Fibroblast of peridontal ligament (primary cell): ENCODE results near the gene NSUN6.

Source experiments
- DNase-seq: peaks from one replicate; pipeline ENCODE4 v3.0.0-alpha.2; 2010; ENCODE audit errors: extremely low read depth

Gene NSUN6

GRCh38 chr10:18561861-18562551, 89.4 kb downstream of the NSUN6 start:
- no peak for DNase-seq

GRCh38 chr10:18557960-18558359, 93.4 kb downstream of the NSUN6 start:
- DNase-seq: no peak

GRCh38 chr10:18556522-18557147, 94.8 kb downstream of the NSUN6 start:
- no peak for DNase-seq

- DNase-seq: no peak
These were observed 96.9 kb downstream of the NSUN6 start for GRCh38 chr10:18554479-18554878.

- DNase-seq: no peak
These were observed 99.9 kb downstream of the NSUN6 start for GRCh38 chr10:18551473-18551872.

GRCh38 chr10:18549105-18549504, 102.3 kb downstream of the NSUN6 start:
- DNase-seq: no peak

- peak; percentile 47 for DNase-seq
These were observed 105.6 kb downstream of the NSUN6 start for GRCh38 chr10:18545621-18546305.

- DNase-seq: peak; percentile 31
These were observed 108.6 kb downstream of the NSUN6 start for GRCh38 chr10:18542832-18543231.

- no peak for DNase-seq
These were observed 111.2 kb downstream of the NSUN6 start for GRCh38 chr10:18540195-18540594.

GRCh38 chr10:18539335-18539734, 112.1 kb downstream of the NSUN6 start:
- DNase-seq: no peak

- DNase-seq: no peak
These were observed 117.5 kb downstream of the NSUN6 start for GRCh38 chr10:18533896-18534295.

- DNase-seq: no peak
These were observed 118.4 kb downstream of the NSUN6 start for GRCh38 chr10:18532881-18533535.

- peak; percentile 12 for DNase-seq
These were observed 123.1 kb downstream of the NSUN6 start for GRCh38 chr10:18528292-18528691.

- no peak for DNase-seq
These were observed 123.7 kb downstream of the NSUN6 start for GRCh38 chr10:18527687-18528086.

- DNase-seq: no peak
These were observed 127.5 kb downstream of the NSUN6 start for GRCh38 chr10:18523858-18524257.

GRCh38 chr10:18523025-18523424, 128.4 kb downstream of the NSUN6 start:
- peak; percentile 21 for DNase-seq

GRCh38 chr10:18516851-18517250, 134.5 kb downstream of the NSUN6 start:
- no peak for DNase-seq

GRCh38 chr10:18514537-18514936, 136.8 kb downstream of the NSUN6 start:
- DNase-seq: no peak

GRCh38 chr10:18508587-18508986, 142.8 kb downstream of the NSUN6 start:
- no peak for DNase-seq

GRCh38 chr10:18505456-18506118, 145.8 kb downstream of the NSUN6 start:
- peak; percentile 67 for DNase-seq

- DNase-seq: no peak
These were observed 147.2 kb downstream of the NSUN6 start for GRCh38 chr10:18504161-18504560.

GRCh38 chr10:18501629-18502028, 149.8 kb downstream of the NSUN6 start:
- DNase-seq: no peak
